MM.1S (cell line): ENCODE data around the gene ECSCR.

ENCODE experiments used
- CTCF ChIP-seq: fragments of 300-600 bp; sonication (generic); IDR thresholded peaks from 2 replicates; pipeline ENCODE4 v1.5.1; 2016; ENCODE audit warnings: antibody characterized with exemption, low read length, mixed read lengths
- EZH2phosphoT487 ChIP-seq: fragments of 300-600 bp; sonication (generic); IDR thresholded peaks from 2 replicates; pipeline ENCODE4 v1.6.1; 2018; ENCODE audit warnings: antibody characterized with exemption, low read length

GRCh38 chr5:139457241-139457640 is 5.3 kb downstream of the ECSCR start:
- TF ChIP-seq CTCF (no peak), EZH2phosphoT487 (no peak)
